WTC11 (cell line): ENCODE data around the gene MPP7. TPM values are rescaled to one million over a fixed set of nuclear protein-coding genes. Genes with fewer than 3 reads are reported as not detected.

Source experiments
- ATAC-seq: fragments of 200-7000 bp; cut with Tn5 transposase; 2 replicates; pipeline ENCODE4 v1.10.0; 2021; ENCODE audit warnings: mild to moderate bottlenecking, moderate library complexity
- CTCF ChIA-PET: fragments of 300-600 bp; sonication (Branson Sonifier 250); formaldehyde crosslinking; loops from one replicate; lab custom pipeline; 2021; ENCODE audit warnings: antibody characterized with exemption; lab: Charles Lee
- POLR2A ChIA-PET: fragments of 350-600 bp; sonication (Branson Sonifier 250); formaldehyde crosslinking; loops from one replicate; lab custom pipeline; 2021; ENCODE audit warnings: antibody characterized with exemption; lab: Charles Lee
- DNase-seq: peaks from one replicate; pipeline ENCODE4 v3.0.0; 2021; ENCODE audit warnings: low spot score
- H3K27ac Mint-ChIP-seq: 2 replicates; pipeline ENCODE4 v1.8.0; 2021; ENCODE audit warnings: mixed read lengths
- H3K27me3 Mint-ChIP-seq: 2 replicates; pipeline ENCODE4 v1.8.0; 2021; ENCODE audit warnings: low read depth, mild to moderate bottlenecking, moderate library complexity, mixed read lengths
- H3K36me3 Mint-ChIP-seq: 2 replicates; pipeline ENCODE4 v1.8.0; 2021; ENCODE audit warnings: mixed read lengths
- H3K4me1 Mint-ChIP-seq: 2 replicates; pipeline ENCODE4 v1.8.0; 2022; ENCODE audit warnings: mixed read lengths
- H3K4me3 Mint-ChIP-seq: 2 replicates; pipeline ENCODE4 v1.8.0; 2021; ENCODE audit warnings: mild to moderate bottlenecking, moderate library complexity, mixed read lengths
- H3K9me3 Mint-ChIP-seq: 2 replicates; pipeline ENCODE4 v1.8.0; 2021; ENCODE audit warnings: mixed read lengths
- AFF4 ChIP-seq: sonication (generic); formaldehyde crosslinking; IDR thresholded peaks from 2 replicates; pipeline ENCODE4 v1.8.1; 2023; ENCODE audit warnings: mild to moderate bottlenecking, missing genetic modification reagents, borderline replicate concordance
- ATF2 ChIP-seq: sonication (generic); formaldehyde crosslinking; IDR thresholded peaks from 2 replicates; pipeline ENCODE4 v1.8.1; 2022; ENCODE audit warnings: low read depth, missing genetic modification reagents, borderline replicate concordance
- ATF6 ChIP-seq: sonication (generic); formaldehyde crosslinking; IDR thresholded peaks from 2 replicates; pipeline ENCODE4 v1.8.1; 2023; ENCODE audit warnings: mild to moderate bottlenecking, missing genetic modification reagents
- FOXP4 ChIP-seq: sonication (generic); formaldehyde crosslinking; IDR thresholded peaks from 2 replicates; pipeline ENCODE4 v1.8.0; 2022; ENCODE audit warnings: mild to moderate bottlenecking, missing genetic modification reagents
- GABPB1 ChIP-seq: sonication (generic); formaldehyde crosslinking; IDR thresholded peaks from 2 replicates; pipeline ENCODE4 v1.8.1; 2023; ENCODE audit warnings: mild to moderate bottlenecking, missing genetic modification reagents
- NFE2L1 ChIP-seq: sonication (generic); formaldehyde crosslinking; IDR thresholded peaks from 2 replicates; pipeline ENCODE4 v1.8.1; 2023; ENCODE audit warnings: missing genetic modification reagents
- SP1 ChIP-seq: sonication (generic); formaldehyde crosslinking; conservative IDR thresholded peaks from 2 replicates; pipeline ENCODE4 v1.8.1; 2022; ENCODE audit warnings: missing genetic modification reagents
- STAT6 ChIP-seq: sonication (generic); formaldehyde crosslinking; conservative IDR thresholded peaks from 2 replicates; pipeline ENCODE4 v1.8.1; 2023; ENCODE audit warnings: mild to moderate bottlenecking, low read depth, missing genetic modification reagents, moderate library complexity
- TCF7 ChIP-seq: sonication (generic); formaldehyde crosslinking; IDR thresholded peaks from 2 replicates; pipeline ENCODE4 v1.8.0; 2022; ENCODE audit warnings: mild to moderate bottlenecking, low read depth, missing genetic modification reagents, moderate library complexity
- TEAD4 ChIP-seq: sonication (generic); formaldehyde crosslinking; IDR thresholded peaks from 2 replicates; pipeline ENCODE4 v1.8.0; 2022; ENCODE audit warnings: mild to moderate bottlenecking, missing genetic modification reagents
- USF2 ChIP-seq: sonication (generic); formaldehyde crosslinking; IDR thresholded peaks from 2 replicates; pipeline ENCODE4 v1.8.1; 2023; ENCODE audit warnings: mild to moderate bottlenecking, missing genetic modification reagents, moderate library complexity
- ZNF219 ChIP-seq: sonication (generic); formaldehyde crosslinking; IDR thresholded peaks from 2 replicates; pipeline ENCODE4 v1.8.0; 2023; ENCODE audit warnings: missing genetic modification reagents, mild to moderate bottlenecking, borderline replicate concordance
- ZNF232 ChIP-seq: sonication (generic); formaldehyde crosslinking; IDR thresholded peaks from 2 replicates; pipeline ENCODE4 v1.8.0; 2022; ENCODE audit warnings: mild to moderate bottlenecking, missing genetic modification reagents
- total RNA-seq: library from RNA; stranded (reverse); gene quantifications from 3 replicates; pipeline ENCODE4 v1.2.3, GENCODE V29; 2021
- TF ChIP-seq, protein P1 (sequence below): sonication (generic); formaldehyde crosslinking; conservative IDR thresholded peaks from 2 replicates; pipeline ENCODE4 v1.8.1; 2022; ENCODE audit warnings: mild to moderate bottlenecking, missing genetic modification reagents
- TF ChIP-seq, protein P2 (sequence below): sonication (generic); formaldehyde crosslinking; IDR thresholded peaks from 2 replicates; pipeline ENCODE4 v1.8.0; 2023; ENCODE audit warnings: missing genetic modification reagents
- TF ChIP-seq, protein P3 (sequence below): sonication (generic); formaldehyde crosslinking; IDR thresholded peaks from 2 replicates; pipeline ENCODE4 v1.8.0; 2022; ENCODE audit warnings: mild to moderate bottlenecking, missing genetic modification reagents
- TF ChIP-seq, protein P4 (sequence below): sonication (generic); formaldehyde crosslinking; IDR thresholded peaks from 2 replicates; pipeline ENCODE4 v1.8.0; 2023; ENCODE audit warnings: mild to moderate bottlenecking, missing genetic modification reagents

MPP7 gene
- total RNA-seq, 1 experiment from 2014 or later: 9.1 TPM

GRCh38 chr10:28279878-28280277, 23.0 kb downstream of the MPP7 start:
- ATAC-seq (no peak), DNase-seq (no peak)
- Mint-ChIP-seq H3K27ac (no peak overlapping the region), H3K4me1 (peaks cover 27% of the 10 kb centered on the region), H3K36me3 (no peaks in the 10 kb centered on the region), H3K9me3 (peaks cover 3% of the 10 kb centered on the region; the same call in 1 of the 2 replicates), H3K27me3 (no peaks in the 10 kb centered on the region), H3K4me3 (no peak overlapping the region)
- CTCF ChIA-PET: no interaction called here
- POLR2A ChIA-PET: no interaction called here
- TF ChIP-seq, protein P1, sequence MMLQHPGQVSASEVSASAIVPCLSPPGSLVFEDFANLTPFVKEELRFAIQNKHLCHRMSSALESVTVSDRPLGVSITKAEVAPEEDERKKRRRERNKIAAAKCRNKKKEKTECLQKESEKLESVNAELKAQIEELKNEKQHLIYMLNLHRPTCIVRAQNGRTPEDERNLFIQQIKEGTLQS: no peak
- TF ChIP-seq, protein P2, sequence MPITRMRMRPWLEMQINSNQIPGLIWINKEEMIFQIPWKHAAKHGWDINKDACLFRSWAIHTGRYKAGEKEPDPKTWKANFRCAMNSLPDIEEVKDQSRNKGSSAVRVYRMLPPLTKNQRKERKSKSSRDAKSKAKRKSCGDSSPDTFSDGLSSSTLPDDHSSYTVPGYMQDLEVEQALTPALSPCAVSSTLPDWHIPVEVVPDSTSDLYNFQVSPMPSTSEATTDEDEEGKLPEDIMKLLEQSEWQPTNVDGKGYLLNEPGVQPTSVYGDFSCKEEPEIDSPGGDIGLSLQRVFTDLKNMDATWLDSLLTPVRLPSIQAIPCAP (CRISPR knock-in tag): no peak
- TF ChIP-seq ATF6 (CRISPR knock-in tag) (no peak), ATF2 (no peak), ZNF219 (CRISPR knock-in tag) (no peak), USF2 (CRISPR knock-in tag) (no peak), STAT6 (no peak), NFE2L1 (CRISPR knock-in tag) (no peak), FOXP4 (CRISPR knock-in tag) (no peak)
- TF ChIP-seq, protein P3, sequence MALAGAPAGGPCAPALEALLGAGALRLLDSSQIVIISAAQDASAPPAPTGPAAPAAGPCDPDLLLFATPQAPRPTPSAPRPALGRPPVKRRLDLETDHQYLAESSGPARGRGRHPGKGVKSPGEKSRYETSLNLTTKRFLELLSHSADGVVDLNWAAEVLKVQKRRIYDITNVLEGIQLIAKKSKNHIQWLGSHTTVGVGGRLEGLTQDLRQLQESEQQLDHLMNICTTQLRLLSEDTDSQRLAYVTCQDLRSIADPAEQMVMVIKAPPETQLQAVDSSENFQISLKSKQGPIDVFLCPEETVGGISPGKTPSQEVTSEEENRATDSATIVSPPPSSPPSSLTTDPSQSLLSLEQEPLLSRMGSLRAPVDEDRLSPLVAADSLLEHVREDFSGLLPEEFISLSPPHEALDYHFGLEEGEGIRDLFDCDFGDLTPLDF (CRISPR knock-in tag): no peak

- Mint-ChIP-seq H3K4me1 (peaks cover 17% of the 10 kb centered on the region), H3K27ac (no peak overlapping the region), H3K27me3 (no peaks in the 10 kb centered on the region), H3K36me3 (no peaks in the 10 kb centered on the region), H3K4me3 (no peak overlapping the region), H3K9me3 (peaks cover 3% of the 10 kb centered on the region; the same call in 1 of the 2 replicates)
- POLR2A ChIA-PET: no interaction called here
- no peak for ATAC-seq
- DNase-seq: no peak
- CTCF ChIA-PET: no interaction called here
- TF ChIP-seq TCF7 (CRISPR knock-in tag) (no peak), SP1 (CRISPR knock-in tag) (no peak), GABPB1 (CRISPR knock-in tag) (no peak), TEAD4 (CRISPR knock-in tag) (no peak), AFF4 (CRISPR knock-in tag) (no peak), ZNF232 (CRISPR knock-in tag) (no peak)
- TF ChIP-seq, protein P4, sequence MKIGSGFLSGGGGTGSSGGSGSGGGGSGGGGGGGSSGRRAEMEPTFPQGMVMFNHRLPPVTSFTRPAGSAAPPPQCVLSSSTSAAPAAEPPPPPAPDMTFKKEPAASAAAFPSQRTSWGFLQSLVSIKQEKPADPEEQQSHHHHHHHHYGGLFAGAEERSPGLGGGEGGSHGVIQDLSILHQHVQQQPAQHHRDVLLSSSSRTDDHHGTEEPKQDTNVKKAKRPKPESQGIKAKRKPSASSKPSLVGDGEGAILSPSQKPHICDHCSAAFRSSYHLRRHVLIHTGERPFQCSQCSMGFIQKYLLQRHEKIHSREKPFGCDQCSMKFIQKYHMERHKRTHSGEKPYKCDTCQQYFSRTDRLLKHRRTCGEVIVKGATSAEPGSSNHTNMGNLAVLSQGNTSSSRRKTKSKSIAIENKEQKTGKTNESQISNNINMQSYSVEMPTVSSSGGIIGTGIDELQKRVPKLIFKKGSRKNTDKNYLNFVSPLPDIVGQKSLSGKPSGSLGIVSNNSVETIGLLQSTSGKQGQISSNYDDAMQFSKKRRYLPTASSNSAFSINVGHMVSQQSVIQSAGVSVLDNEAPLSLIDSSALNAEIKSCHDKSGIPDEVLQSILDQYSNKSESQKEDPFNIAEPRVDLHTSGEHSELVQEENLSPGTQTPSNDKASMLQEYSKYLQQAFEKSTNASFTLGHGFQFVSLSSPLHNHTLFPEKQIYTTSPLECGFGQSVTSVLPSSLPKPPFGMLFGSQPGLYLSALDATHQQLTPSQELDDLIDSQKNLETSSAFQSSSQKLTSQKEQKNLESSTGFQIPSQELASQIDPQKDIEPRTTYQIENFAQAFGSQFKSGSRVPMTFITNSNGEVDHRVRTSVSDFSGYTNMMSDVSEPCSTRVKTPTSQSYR: no peak
Observed at GRCh38 chr10:28278842-28279241, 24.0 kb downstream of the MPP7 start.
